H1 (cell line): ENCODE measurements around the gene LDLRAD3. TPM values are rescaled to one million over a fixed set of nuclear protein-coding genes. Genes with fewer than 3 reads are reported as not detected.

Experiments used
- CTCF ChIA-PET: fragments of 300-600 bp; sonication (Branson Sonifier 250); formaldehyde crosslinking; loops from one replicate; lab custom pipeline; 2021; ENCODE audit not compliant: partially characterized antibody; lab: Charles Lee
- POLR2A ChIA-PET: fragments of 300-600 bp; sonication (Branson Sonifier 250); formaldehyde crosslinking; loops from one replicate; lab custom pipeline; 2021; ENCODE audit warnings: inconsistent platforms; ENCODE audit not compliant: partially characterized antibody; lab: Charles Lee
- DNase-seq, 2 experiments: peaks; one replicate each; pipeline versions ENCODE4 v3.0.0 to v3.0.0-alpha.2; 2010 to 2022; ENCODE audit warnings: low spot score in 2 of 2, low read depth in 1 of 2, mixed read lengths in 1 of 2
- FAIRE-seq: peaks from 2 replicates; lab custom pipeline; 2011; peaks lifted over from hg19 to GRCh38; lab: Jason Lieb, UNC
- H2AFZ ChIP-seq: 2 replicates; pipeline ENCODE4 v1.8.1; 2012; ENCODE audit warnings: low read length, inconsistent platforms
- H2AK5ac ChIP-seq: 2 replicates; pipeline ENCODE4 v1.6.1; 2013; ENCODE audit warnings: low read depth, low read length
- H2BK120ac ChIP-seq: replicated peaks from 2 replicates; pipeline ENCODE3; 2013; ENCODE audit warnings: low read depth, low read length, inconsistent platforms
- H2BK12ac ChIP-seq: 2 replicates; pipeline ENCODE4 v1.6.1; 2013; ENCODE audit warnings: low read depth, low read length
- H2BK15ac ChIP-seq: 2 replicates; pipeline ENCODE4 v1.6.1; 2013; ENCODE audit warnings: low read length
- H2BK20ac ChIP-seq: 2 replicates; pipeline ENCODE4 v1.6.1; 2013; ENCODE audit warnings: low read length
- H2BK5ac ChIP-seq: 2 replicates; pipeline ENCODE4 v1.6.1; 2013; ENCODE audit warnings: low read depth, low read length
- H3K14ac ChIP-seq: 2 replicates; pipeline ENCODE4 v1.6.1; 2013; ENCODE audit warnings: inconsistent platforms; ENCODE audit not compliant: insufficient read length
- H3K18ac ChIP-seq: 2 replicates; pipeline ENCODE4 v1.6.1; 2013; ENCODE audit warnings: low read length; ENCODE audit errors: extremely low read depth
- H3K23ac ChIP-seq: 2 replicates; pipeline ENCODE4 v1.6.1; 2013; ENCODE audit warnings: inconsistent platforms; ENCODE audit not compliant: insufficient read length
- H3K23me2 ChIP-seq: 2 replicates; pipeline ENCODE4 v1.6.1; 2013; ENCODE audit warnings: low read depth, low read length
- H3K27ac ChIP-seq: 2 replicates; pipeline ENCODE4 v1.6.1; 2011; ENCODE audit warnings: low read depth, low read length, inconsistent platforms
- H3K27me3 ChIP-seq, 4 experiments: replicated peaks in 1 of 4; 1 replicate in 1 of 4; 2 replicates in 3 of 4; pipeline versions ENCODE4 v1.6.1 to v1.8.1; 2011 to 2013; ENCODE audit warnings: low read length in 3 of 4, mild to moderate bottlenecking in 3 of 4, inconsistent platforms in 2 of 4, mixed read lengths in 2 of 4, moderate library complexity in 1 of 4; ENCODE audit not compliant: control insufficient read depth in 3 of 4, insufficient read depth in 3 of 4; ENCODE audit errors: extremely low read depth in 1 of 4
- H3K36me3 ChIP-seq, 4 experiments: 2 replicates each; pipeline versions ENCODE4 v1.6.1 to v1.8.1; 2011 to 2013; ENCODE audit warnings: mild to moderate bottlenecking in 4 of 4, low read length in 3 of 4, moderate library complexity in 2 of 4, control low read depth in 1 of 4, inconsistent platforms in 1 of 4; ENCODE audit not compliant: insufficient read depth in 4 of 4, control insufficient read depth in 2 of 4
- H3K4ac ChIP-seq: replicated peaks from 2 replicates; pipeline ENCODE3; 2013; ENCODE audit warnings: low read length, low read depth, mixed read lengths, inconsistent platforms; ENCODE audit not compliant: insufficient read length
- H3K4me1 ChIP-seq, 4 experiments: replicated peaks in 1 of 4; 1 replicate in 1 of 4; 2 replicates in 3 of 4; pipeline versions ENCODE4 v1.6.1 to v1.8.1; 2011 to 2013; ENCODE audit warnings: low read length in 3 of 4, inconsistent platforms in 2 of 4, mixed read lengths in 1 of 4; ENCODE audit not compliant: insufficient read depth in 4 of 4, control insufficient read depth in 3 of 4
- H3K4me2 ChIP-seq, 2 experiments: 2 replicates each; pipeline versions ENCODE4 v1.6.1 to v1.8.1; 2011 to 2013; ENCODE audit warnings: low read depth in 2 of 2, low read length in 2 of 2, control low read depth in 1 of 2, inconsistent platforms in 1 of 2, mild to moderate bottlenecking in 1 of 2; ENCODE audit not compliant: insufficient read depth in 1 of 2
- H3K4me3 ChIP-seq, 4 experiments: fragments of 200-600, 300-600 bp in 1 of 4; sonication (generic), shearing (Covaris generic), sonication (Bioruptor Twin) in 1 of 4; 2 replicates each; pipeline versions ENCODE4 v1.5.1 to v1.8.1; 2011 to 2016; ENCODE audit warnings: low read length in 4 of 4, low read depth in 3 of 4, control low read depth in 2 of 4, inconsistent platforms in 2 of 4, mild to moderate bottlenecking in 2 of 4, mixed read lengths in 1 of 4, moderate library complexity in 1 of 4; ENCODE audit not compliant: insufficient read depth in 2 of 4; ENCODE audit errors: extremely low read depth in 1 of 4
- H3K56ac ChIP-seq: replicated peaks from 2 replicates; pipeline ENCODE3; 2013; ENCODE audit warnings: low read depth, mild to moderate bottlenecking, mixed read lengths, low read length, inconsistent platforms; ENCODE audit not compliant: insufficient read length
- H3K79me1 ChIP-seq: 2 replicates; pipeline ENCODE4 v1.6.1; 2013; ENCODE audit warnings: low read depth, low read length, control low read depth
- H3K79me2 ChIP-seq, 2 experiments: 2 replicates each; pipeline versions ENCODE4 v1.6.1 to v1.8.1; 2012 to 2013; ENCODE audit warnings: low read length in 2 of 2, mild to moderate bottlenecking in 2 of 2, inconsistent platforms in 1 of 2; ENCODE audit not compliant: insufficient read depth in 2 of 2, control insufficient read depth in 1 of 2
- H3K9ac ChIP-seq, 4 experiments: replicated peaks in 1 of 4; 1 replicate in 1 of 4; 2 replicates in 3 of 4; pipeline versions ENCODE4 v1.6.1 to v1.8.1; 2011 to 2013; ENCODE audit warnings: low read depth in 3 of 4, low read length in 3 of 4, control low read depth in 2 of 4, mild to moderate bottlenecking in 2 of 4, moderate library complexity in 2 of 4, inconsistent platforms in 1 of 4; ENCODE audit errors: extremely low read depth in 1 of 4
- H3K9me3 ChIP-seq, 2 experiments: 2 replicates each; pipeline versions ENCODE4 v1.6.1 to v1.8.1; 2012 to 2013; ENCODE audit warnings: mild to moderate bottlenecking in 2 of 2, moderate library complexity in 2 of 2, control low read depth in 1 of 2, inconsistent platforms in 1 of 2, low read depth in 1 of 2, low read length in 1 of 2, mixed read lengths in 1 of 2; ENCODE audit not compliant: insufficient read depth in 2 of 2
- H4K20me1 ChIP-seq, 2 experiments: replicated peaks in 1 of 2; 2 replicates each; pipeline versions ENCODE3 to v1.8.1; 2011 to 2013; ENCODE audit warnings: inconsistent platforms in 2 of 2, low read length in 2 of 2, mild to moderate bottlenecking in 1 of 2; ENCODE audit not compliant: insufficient read depth in 2 of 2, control insufficient read depth in 1 of 2
- H4K5ac ChIP-seq: 2 replicates; pipeline ENCODE4 v1.6.1; 2013; ENCODE audit warnings: low read length, low read depth, mixed read lengths, inconsistent platforms; ENCODE audit not compliant: insufficient read length
- H4K8ac ChIP-seq: 2 replicates; pipeline ENCODE4 v1.8.0; 2013; ENCODE audit warnings: mild to moderate bottlenecking, moderate library complexity, low read length, inconsistent platforms; ENCODE audit not compliant: insufficient read depth; ENCODE audit errors: extremely low read depth
- H4K91ac ChIP-seq: replicated peaks from 2 replicates; pipeline ENCODE3; 2013; ENCODE audit warnings: low read length, mixed read lengths, inconsistent platforms; ENCODE audit not compliant: insufficient read length
- ATF2 ChIP-seq: IDR thresholded peaks from 2 replicates; pipeline ENCODE4 v1.6.1; 2012; ENCODE audit warnings: low read length, inconsistent platforms
- BRCA1 ChIP-seq: IDR thresholded peaks from 2 replicates; pipeline ENCODE4 v1.6.1; 2012; ENCODE audit warnings: low read depth, low read length, improper control_type of control experiment
- GABPA ChIP-seq: IDR thresholded peaks from 2 replicates; pipeline ENCODE4 v1.6.1; 2011; ENCODE audit warnings: mild to moderate bottlenecking, low read length, moderate library complexity, borderline replicate concordance; ENCODE audit not compliant: insufficient read depth
- JUND ChIP-seq: IDR thresholded peaks from 2 replicates; pipeline ENCODE4 v1.6.1; 2011; ENCODE audit warnings: mild to moderate bottlenecking, improper control_type of control experiment, low read length
- KDM1A ChIP-seq: fragments of 200-600, 300-600 bp; sonication (generic); IDR thresholded peaks from 2 replicates; pipeline ENCODE4 v1.7.1; 2016; ENCODE audit warnings: mild to moderate bottlenecking, low read length, borderline replicate concordance
- NANOG ChIP-seq: IDR thresholded peaks from 2 replicates; pipeline ENCODE4 v1.6.1; 2011; ENCODE audit warnings: low read length, low read depth, mild to moderate bottlenecking, inconsistent platforms; ENCODE audit not compliant: insufficient read depth, poor library complexity, severe bottlenecking
- POU5F1 ChIP-seq: IDR thresholded peaks from 2 replicates; pipeline ENCODE4 v1.6.1; 2011; ENCODE audit warnings: low read depth, mild to moderate bottlenecking, low read length, moderate library complexity
- RFX5 ChIP-seq: IDR thresholded peaks from 2 replicates; pipeline ENCODE4 v1.6.1; 2011; ENCODE audit warnings: low read depth, low read length, improper control_type of control experiment, borderline replicate concordance
- RNF2 ChIP-seq: fragments of 200-900, 300-1000 bp; sonication (generic); IDR thresholded peaks from 2 replicates; pipeline ENCODE4 v1.7.1; 2016; ENCODE audit warnings: borderline replicate concordance, low read depth, mild to moderate bottlenecking, antibody characterized with exemption, low read length; ENCODE audit not compliant: poor library complexity, severe bottlenecking; ENCODE audit errors: missing control alignments
- SIRT6 ChIP-seq: IDR thresholded peaks from one replicate; pipeline ENCODE4 v1.7.1; 2012; ENCODE audit warnings: low read length, inconsistent platforms
- YY1 ChIP-seq: IDR thresholded peaks from 2 replicates; pipeline ENCODE4 v1.6.1; 2011; ENCODE audit warnings: low read depth, mild to moderate bottlenecking, low read length
- WGBS, 2 experiments: shearing (Covaris generic) in 1 of 2; methylation state at CpG; one replicate each; pipeline versions ENCODE4 v1.1.6 to v1.1.7; 2013 to 2015; ENCODE audit warnings: low lambda C conversion rate in 2 of 2, mixed read lengths in 2 of 2, inconsistent platforms in 1 of 2, low coverage in 1 of 2, missing lambda C conversion rate in 1 of 2; ENCODE audit not compliant: insufficient replicate concordance in 2 of 2, insufficient coverage in 1 of 2, insufficient read length in 1 of 2; ENCODE audit errors: extremely low coverage in 1 of 2, missing lambda C conversion rate in 1 of 2; 5-methylcytosine and 5-hydroxymethylcytosine counted together
- polyA plus RNA-seq, 7 experiments: library from polyadenylated mRNA; depleted of rRNA in 3 of 7; stranded (reverse) in 5 of 7; unstranded in 2 of 7; fragments of >200 nt in 5 of 7; fragments of 200-250 nt in 2 of 7; gene quantifications; 1 replicate in 5 of 7; 2 replicates in 1 of 7; 4 replicates in 1 of 7; pipeline versions ENCODE4 v1.2.1 to v1.2.3, GENCODE V29; 2011 to 2013; ENCODE audit warnings: missing spikeins in 2 of 7, mixed read lengths in 2 of 7
- total RNA-seq: library from RNA; stranded (reverse); fragmentation: NEBNext Ultra II Directional; extraction: Animal tissue kit (Norgen Biotek cat#: 25700); gene quantifications from 2 replicates; pipeline ENCODE4 v1.2.1, GENCODE V29; 2021

Gene LDLRAD3
- total and polyA plus RNA-seq, 2 of the 8 experiments (the other 6 are each of a cell fraction or from before 2014, with no cell fraction given): 18.6 to 22.8 TPM

GRCh38 chr11:36098087-36098486 is 154.2 kb downstream of the LDLRAD3 start:
- Histone ChIP-seq H3K79me2 (peaks cover 0 to 2% of the 10 kb centered on the region in 2 experiments; a peak in 1 of 4 replicates), H3K4me3 (no peak overlapping the region), H4K91ac (peak overlapping the region; percentile 14), H3K4me2 (no peak overlapping the region), H3K9me3 (no peaks in the 10 kb centered on the region), H2BK120ac (no peak overlapping the region), H2BK20ac (no peak overlapping the region), H3K4me1 (peaks cover 2 to 8% (median 5%) of the 10 kb centered on the region in 4 experiments; a peak in 3 of 7 replicates), H2AK5ac (no peak overlapping the region), H4K20me1 (no peaks in the 10 kb centered on the region), H3K27ac (no peak overlapping the region), H3K56ac (no peak overlapping the region), H2BK5ac (no peak overlapping the region), H3K36me3 (peaks cover 0 to 29% (median 5%) of the 10 kb centered on the region in 4 experiments; a peak in 2 of 8 replicates), H3K23ac (no peak overlapping the region), H3K4ac (no peak overlapping the region), H3K23me2 (no peaks in the 10 kb centered on the region), H3K14ac (no peak overlapping the region), H2BK12ac (no peak overlapping the region), H3K9ac (no peak overlapping the region), H4K8ac (no peak overlapping the region), H3K79me1 (no peaks in the 10 kb centered on the region), H2AFZ (no peak overlapping the region), H2BK15ac (no peak overlapping the region), H4K5ac (no peak overlapping the region), H3K27me3 (no peaks in the 10 kb centered on the region), H3K18ac (no peak overlapping the region)
- 83% methylated on average over 6 of the region's 6 CpGs; no CpG with 5 or more reads in 1 of the 2 experiments for WGBS, 2 experiments
- CTCF ChIA-PET: interaction anchor here (1.0 to 2.0 kb wide), 4 partner anchors 10 to 276 kb away, joined by 3 to 6 read pairs (median 5); no protein-coding TSS in a partner anchor
- FAIRE-seq (no peak), DNase-seq (no peak)
- POLR2A ChIA-PET: interaction anchor here (0.6 to 11.7 kb wide), 3 partner anchors 13 to 382 kb away, joined by 3 to 102 read pairs (median 3); no protein-coding TSS in a partner anchor
- TF ChIP-seq JUND (no peak), RNF2 (no peak), POU5F1 (no peak), KDM1A (no peak), ATF2 (no peak), SIRT6 (no peak), BRCA1 (no peak), YY1 (no peak), RFX5 (no peak), NANOG (no peak), GABPA (no peak)
